Measurements from ENCODE around the gene DDB1.

- TF ChIP-seq EZH2phosphoT487 (IDR thresholded peaks at IDR 0.05; ENCODE audit: borderline replicate concordance, low read length) = no peak
- no peak for TF ChIP-seq CTCF (conservative IDR thresholded peaks at IDR 0.05; ENCODE audit: low read depth, low read length)
- TF ChIP-seq EZH2 (IDR thresholded peaks at IDR 0.05; ENCODE audit: low read length, unreplicated experiment) = no peak
These were observed 25.6 kb downstream of the DDB1 start for GRCh38 chr11:61307354-61307753.
